Stimulated activated CD8-positive, alpha-beta memory T cell treated with anti-CD3 and anti-CD28 coated beads, Interleukin-7, amount 100 ng/mL, for 1 hour (primary cell): ENCODE results near the gene COBL.

Experiments
- DNase-seq, 2 donors: peaks; one replicate each; pipeline ENCODE4 v3.0.0-alpha.2; 2020; ENCODE audit warnings: low read depth in 2 of 2

The COBL gene

GRCh38 chr7:51188987-51189386 is 127.6 kb downstream of the COBL start:
- DNase-seq, result no peak

DNA sequence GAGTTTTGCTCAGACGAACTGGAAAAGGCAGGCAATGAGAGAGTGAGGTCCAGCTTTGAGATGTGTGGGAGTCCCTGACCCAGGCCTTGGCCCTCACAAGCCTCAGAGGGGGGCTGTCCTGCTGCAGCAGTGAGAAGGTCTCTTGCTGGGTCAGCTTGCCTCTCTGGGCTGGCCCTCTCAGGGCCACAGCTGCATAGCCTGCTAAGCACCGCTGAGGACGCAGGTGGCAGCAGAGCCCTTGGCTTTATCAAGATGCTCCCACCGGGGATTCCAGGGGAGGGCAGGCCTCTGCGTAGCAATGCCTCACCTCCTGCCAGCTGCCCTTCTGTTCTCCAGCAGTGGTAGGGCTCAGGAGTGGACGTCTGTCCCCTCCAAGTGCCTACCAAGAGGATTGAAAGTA is 128.7 kb downstream of the COBL start:
- no peak for DNase-seq

GRCh38 chr7:51186531-51186930 is 130.1 kb downstream of the COBL start:
- DNase-seq, result no peak

DNA sequence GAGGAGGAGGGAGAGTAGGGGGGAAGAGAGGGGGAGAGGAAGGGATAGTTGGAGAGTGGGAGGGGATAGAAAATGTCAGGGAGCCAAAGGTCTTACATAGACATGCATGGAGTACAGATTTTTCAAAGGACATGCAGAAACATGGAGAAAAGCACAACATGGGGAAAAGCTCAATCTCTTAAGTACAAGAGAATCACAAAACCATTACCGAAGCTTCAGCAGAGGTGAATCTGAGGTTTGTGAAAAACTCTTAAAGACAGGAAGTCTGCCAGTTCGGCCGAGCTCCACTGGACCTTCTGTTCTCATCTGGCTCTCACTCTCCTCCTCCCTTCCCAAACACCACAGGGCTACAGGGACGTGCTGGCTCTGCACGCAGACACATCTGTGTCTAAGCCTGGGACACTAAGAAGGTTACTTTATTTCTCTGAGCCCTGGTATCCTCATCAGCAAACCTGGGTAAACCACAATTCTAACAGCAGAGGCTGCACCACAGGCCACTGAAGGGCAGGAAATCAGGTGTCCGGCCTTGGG is 133.9 kb downstream of the COBL start:
- DNase-seq, result no peak

DNA sequence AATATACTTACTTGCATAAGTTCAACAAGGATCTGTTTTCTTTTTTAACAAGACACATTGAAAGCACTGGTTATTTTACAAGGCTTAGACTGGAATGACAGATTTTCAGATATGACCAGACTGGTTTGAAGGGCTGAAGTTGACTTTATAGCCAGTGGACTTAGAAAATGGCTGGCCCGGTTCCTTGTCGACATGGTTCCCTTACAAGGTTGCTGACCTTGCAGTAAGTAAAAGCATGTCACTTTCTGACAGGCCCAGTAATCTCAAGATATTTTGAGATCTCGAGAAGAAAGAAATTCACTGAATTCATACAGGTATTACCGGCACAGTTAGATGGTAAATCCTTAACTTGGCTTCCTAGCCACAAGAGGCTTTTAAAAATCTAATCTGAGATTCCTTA is 136.5 kb downstream of the COBL start:
- DNase-seq, result no peak

DNA sequence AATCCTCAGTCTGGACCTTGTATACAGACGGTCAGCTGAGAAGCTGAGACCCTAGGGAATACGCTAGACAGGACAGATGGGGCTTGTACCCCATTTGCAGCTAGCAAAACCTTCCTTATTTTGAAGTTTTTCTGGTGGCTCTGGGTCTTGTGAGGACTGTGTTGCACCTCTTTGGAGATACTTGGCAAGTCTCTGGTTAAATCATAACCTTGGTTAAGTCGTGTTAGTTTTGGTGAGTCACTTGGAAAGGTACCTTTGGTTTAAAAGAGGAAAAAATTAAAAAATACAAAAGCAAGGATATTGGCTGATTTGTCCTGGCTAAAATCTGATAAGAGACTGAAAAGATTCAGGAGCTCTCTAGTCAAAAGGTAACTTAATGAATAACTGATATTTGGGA is 140.6 kb downstream of the COBL start:
- no peak for DNase-seq

- no peak for DNase-seq
Observed at GRCh38 chr7:51175316-51175991, 141.2 kb downstream of the COBL start.

DNA sequence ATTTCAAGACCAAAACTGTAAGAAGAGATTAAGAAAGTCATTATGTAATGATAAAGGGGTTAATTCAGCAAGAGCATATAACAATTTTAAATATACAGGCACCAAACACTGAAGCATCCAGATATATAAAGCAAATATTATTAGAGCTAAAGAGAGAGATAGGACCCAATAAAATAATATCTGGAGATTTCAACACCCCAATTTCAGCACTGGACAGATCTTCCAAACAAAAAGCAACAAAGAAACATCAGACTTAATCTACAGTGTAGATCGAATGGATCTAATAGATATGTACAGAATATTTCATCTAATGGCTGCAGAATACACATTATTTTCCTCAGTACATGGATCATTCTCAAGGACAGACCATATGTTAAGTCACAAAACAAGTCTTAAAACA is 151.3 kb downstream of the COBL start:
- DNase-seq, result no peak

DNA sequence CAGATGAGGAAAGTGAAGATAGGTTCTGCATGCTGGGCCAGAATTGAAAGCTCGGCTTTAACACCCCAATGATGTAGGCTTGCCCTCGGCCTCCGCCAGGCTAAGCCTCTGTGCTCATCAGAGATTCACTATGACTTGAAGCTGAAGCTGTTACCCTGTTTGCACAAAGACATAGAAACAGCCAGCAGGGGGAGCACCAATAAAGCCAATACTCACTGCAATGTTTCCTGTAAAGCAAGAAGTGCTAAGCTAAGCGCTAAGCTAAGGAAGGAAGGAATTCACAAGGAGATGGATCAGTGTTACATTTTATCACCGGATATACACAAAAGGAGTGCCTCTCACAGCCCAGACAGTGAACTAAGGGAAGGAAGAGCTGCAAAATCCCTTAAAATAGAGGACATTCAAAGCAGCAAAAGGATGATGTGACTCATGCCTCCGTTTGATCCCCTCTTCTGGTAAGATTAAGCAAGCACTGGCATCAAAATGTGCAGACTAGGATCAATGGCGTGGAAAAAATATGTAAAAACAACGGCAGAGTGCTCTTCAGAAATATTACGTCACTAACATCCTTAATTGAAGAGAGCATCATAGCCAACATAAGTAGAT is 153.8 kb downstream of the COBL start:
- peak; percentile 18 to 26 for DNase-seq

DNA sequence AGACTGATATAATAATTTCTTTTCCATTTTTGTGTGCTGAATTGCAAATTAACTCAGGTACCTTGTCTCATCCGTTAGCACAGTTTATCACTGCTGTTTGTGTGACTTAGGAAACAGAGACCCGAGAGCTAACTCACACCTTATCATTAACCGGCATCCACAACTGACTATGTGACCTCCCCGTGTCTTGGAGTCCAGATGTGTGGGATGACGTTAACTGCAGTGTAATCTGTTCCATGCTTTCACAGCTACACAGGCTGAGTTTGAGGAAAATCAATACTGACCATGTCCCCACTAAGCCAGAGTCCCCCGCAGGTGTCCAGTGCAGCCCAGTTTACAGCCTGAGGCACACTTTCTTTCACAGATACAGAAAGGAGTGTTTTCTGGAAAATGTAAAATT is 154.7 kb downstream of the COBL start:
- DNase-seq, result no peak

GRCh38 chr7:51160990-51161615 is 155.5 kb downstream of the COBL start:
- DNase-seq, result peak; percentile 4 to 22

DNA sequence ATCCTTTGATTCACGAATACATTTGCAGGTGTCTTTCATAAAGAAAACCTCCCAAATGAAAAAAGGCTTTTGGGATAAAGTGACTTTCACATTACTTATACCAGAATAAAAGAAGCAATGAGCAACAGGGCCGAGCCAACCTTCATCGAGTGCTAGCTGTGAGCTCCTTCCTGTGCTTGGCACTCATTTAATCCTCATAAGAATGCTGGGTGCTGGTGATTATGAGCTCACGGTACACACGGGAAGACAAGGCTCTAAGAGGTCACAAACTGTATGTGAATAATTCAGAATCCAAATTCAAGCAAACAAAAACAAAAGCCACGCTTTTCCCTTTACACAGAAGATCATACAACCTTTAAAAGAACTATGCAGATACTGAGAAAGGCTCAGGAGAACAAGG is 156.2 kb downstream of the COBL start:
- no peak for DNase-seq

GRCh38 chr7:51158742-51159445 is 157.7 kb downstream of the COBL start:
- DNase-seq, result no peak

DNA sequence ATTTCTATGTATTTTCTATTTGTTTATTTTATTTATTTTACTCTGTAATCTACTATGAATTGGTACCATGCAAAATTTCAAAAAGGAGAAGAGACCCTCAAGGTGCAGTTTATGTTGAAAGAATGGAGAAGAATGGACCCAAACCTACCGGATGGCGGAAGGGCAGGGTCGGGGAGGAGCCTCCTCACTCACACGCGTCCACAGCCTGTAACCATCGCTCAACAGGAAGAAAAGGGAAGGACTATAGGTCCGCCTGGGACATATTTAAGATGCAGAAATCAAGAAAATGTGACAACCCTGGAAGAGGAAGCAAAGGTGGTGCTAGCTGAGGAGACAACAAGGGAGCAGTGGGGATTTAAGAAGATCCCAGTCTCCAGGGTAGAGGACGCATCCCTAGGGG is 158.4 kb downstream of the COBL start:
- no peak for DNase-seq

DNA sequence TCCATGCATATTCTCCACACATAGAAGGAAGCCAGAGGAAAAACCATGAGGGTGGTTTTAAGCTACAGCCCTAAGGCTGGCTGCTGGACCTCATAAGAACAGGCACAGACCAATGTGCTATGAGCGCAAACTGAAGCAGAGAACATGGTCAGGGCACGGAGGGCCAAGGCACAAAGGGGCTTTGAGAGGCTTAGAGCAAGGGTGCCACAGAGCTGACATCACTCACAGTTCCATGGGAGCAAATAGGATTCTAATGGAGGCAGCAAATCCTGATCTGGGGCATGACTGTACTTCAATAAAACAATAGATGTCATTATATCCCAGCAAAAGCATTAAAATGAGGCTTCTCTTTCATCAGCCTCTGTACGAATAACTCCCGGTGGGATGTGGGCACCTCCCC is 162.4 kb downstream of the COBL start:
- DNase-seq, result no peak

DNA sequence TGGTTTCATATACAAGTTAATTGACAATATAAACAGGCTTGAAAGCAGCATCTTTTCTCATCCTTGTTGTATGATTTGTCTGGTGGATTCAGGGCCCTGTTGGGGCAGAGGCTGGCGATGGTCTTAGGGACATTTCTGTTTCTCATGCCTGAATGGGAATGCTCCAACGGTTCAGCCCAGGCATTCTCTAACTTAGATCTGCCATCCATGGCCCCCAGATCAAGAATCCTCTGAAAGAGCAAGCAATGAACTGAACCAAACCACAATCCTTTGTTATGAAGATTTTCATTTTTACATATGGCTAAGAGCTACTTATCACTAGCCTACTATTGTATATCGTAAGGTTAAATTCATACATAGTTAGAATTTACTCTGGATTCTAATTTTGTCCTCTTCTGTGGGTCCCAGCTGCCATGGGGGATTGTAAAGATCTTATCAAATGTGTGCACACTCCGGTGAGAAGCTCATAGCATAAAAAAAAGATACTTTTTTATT is 163.9 kb downstream of the COBL start:
- DNase-seq, result no peak

DNA sequence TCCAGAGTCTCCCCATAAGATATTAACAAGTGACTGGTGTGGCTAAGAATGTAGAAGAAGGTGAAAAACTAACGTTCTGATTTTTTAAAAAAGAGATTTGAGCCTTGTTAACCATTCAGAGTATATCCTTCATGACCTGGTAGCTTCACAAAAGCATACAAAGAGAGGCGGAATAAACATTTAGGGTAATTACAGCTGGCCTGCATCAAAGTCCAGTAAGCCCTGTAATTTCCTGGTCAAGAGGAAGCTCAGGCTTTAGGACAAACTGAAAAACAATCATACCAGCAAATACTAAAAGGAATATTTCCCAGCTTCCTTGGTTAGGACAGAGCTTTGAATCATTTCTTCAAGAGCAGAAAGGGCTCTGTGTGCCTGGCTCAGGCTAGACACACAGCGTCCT is 165.2 kb downstream of the COBL start:
- no peak for DNase-seq

DNA sequence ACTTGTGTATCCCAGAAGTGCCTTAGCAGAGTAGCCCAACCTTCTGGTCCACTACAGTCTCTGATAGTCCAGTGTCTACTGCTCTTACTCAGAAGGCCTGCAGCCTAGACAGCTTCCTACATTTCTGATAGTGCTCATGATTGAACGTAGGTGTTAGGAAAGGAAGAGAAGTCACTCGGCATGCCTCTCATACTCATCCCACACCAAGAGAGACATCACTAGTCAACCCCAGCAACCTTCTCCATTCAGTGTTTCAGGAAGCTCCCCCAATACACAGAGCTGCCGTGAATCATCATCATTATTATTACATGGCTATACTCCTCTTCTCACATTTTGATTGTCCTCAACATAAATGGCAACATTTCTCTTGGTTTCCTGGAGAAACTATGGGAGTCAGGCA is 166.4 kb downstream of the COBL start:
- DNase-seq, result no peak

DNA sequence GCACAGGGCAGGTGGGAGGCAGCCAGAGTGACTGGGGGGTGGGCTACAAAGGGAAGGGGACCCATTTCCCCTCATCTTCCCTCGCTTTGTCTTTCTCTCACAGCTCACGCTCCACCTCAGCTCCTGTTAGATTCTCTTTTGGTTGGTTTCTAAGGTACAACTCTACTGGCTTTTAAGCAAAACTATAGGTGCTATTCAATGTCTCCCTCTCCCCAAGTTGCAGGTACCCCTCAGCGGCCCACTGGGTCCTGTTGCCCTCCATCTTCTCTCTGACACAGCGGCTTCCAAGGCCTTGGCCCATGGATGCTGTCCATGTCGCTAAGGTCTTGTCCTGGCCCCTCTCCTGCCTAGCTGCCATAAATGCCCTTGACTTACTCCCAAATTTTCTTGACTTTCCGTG is 168.4 kb downstream of the COBL start:
- no peak for DNase-seq

DNA sequence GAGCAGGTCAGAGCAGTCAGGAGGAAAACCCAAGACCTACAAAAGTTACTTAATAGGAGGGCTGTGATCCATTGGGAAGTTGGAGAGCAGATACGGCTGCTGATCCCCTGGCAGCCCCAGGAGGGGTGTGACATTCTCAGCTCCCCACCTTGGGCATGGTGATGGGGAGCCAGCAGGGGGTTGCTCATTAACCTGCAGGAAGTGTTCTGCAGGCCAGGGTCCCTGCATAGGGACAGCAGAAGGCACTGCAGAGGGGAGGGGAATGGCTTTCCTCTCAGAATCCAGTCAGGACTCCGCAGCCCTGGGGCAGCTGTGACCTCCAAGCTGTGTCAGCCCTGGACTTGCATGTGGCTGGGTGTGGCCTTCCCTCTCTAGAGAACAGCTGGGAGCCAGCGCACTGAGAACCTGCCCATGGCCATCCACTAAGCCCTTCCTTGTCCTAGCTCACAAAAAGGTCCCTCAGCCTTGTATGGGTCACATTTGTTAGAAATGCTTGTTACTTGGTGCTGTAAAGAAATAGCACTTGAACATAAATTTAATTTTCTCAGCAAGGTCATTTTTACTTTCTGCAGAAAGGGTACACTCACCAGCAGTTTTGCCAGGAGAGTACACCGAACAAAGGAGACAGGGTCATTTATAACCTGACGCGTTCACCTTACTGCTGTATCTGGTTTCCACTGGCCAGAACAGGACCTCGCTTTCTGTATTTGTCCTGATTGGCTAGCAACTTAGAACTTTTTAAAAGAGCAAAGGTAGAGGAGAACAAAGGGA is 169.6 kb downstream of the COBL start:
- DNase-seq, result no peak

DNA sequence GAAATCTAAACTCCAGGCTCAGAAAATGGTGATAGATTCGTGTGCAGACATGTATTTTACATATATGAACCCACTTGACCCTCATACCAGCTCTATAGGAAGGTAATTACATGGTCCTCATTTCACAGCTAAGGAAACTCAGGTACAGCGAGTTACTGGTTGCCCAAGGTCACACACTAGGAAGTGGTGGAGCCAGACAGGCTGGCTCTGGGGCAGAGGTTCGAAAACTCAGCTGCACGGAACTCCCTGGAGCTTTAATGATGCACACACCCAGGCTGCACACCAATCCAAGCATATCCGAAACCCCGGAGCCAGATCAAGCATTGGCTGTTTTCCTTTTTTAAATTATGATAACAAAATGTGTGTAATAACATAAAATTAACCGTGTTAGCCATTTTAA is 172.4 kb downstream of the COBL start:
- no peak for DNase-seq
